ENCODE results near the gene ANXA6.
A peak's percentile ranks its signal among the peaks of the same experiment; 100 is the strongest.

Gene ANXA6

DNA sequence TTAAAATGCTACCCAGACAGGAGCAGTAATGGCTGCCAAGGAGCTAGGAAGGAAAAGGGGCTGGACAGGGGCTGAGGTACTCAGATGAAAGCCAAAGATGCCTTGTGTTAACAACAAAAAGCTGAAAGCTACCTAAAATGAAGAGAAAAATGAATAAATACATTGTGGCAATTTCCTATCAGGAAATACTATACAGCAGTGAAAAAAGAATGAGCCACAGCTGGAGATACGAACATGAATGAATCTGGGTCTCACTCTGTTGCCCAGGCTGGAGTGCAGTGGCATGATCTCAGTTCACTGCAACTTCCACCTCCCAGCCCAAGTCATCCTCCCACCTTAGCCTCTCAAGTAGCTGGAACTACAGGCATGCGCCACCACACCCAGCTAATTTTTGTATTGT lies 83.0 kb downstream of the ANXA6 start:
- TF ChIP-seq, protein P1, sequence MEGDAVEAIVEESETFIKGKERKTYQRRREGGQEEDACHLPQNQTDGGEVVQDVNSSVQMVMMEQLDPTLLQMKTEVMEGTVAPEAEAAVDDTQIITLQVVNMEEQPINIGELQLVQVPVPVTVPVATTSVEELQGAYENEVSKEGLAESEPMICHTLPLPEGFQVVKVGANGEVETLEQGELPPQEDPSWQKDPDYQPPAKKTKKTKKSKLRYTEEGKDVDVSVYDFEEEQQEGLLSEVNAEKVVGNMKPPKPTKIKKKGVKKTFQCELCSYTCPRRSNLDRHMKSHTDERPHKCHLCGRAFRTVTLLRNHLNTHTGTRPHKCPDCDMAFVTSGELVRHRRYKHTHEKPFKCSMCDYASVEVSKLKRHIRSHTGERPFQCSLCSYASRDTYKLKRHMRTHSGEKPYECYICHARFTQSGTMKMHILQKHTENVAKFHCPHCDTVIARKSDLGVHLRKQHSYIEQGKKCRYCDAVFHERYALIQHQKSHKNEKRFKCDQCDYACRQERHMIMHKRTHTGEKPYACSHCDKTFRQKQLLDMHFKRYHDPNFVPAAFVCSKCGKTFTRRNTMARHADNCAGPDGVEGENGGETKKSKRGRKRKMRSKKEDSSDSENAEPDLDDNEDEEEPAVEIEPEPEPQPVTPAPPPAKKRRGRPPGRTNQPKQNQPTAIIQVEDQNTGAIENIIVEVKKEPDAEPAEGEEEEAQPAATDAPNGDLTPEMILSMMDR (IDR thresholded peaks at IDR 0.05), result no peak
- H3K4me3 ChIP-seq, result no peak overlapping the region
- H3K27ac ChIP-seq, result no peak overlapping the region
- DNase-seq (ENCODE audit: low spot score), result no peak

DNA sequence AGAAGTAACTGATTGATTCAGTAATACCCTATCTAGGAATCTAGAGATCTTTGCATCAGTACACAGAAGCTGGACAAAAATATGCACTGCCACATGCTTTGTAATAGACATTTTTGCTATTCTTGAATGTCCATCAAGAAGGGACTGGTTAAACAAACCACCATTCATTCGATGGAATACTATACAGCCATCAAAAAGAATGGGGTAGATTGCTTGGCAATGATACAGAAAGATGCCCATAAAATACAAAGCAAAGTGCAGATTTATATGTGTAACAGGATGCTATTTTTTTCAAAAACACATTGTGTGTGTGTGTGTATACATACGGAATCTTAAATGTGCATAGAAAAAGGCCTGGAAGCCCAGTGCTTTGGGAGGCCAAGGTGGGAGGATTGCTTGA lies 84.3 kb downstream of the ANXA6 start:
- no peak for DNase-seq (ENCODE audit: low spot score)
- Histone ChIP-seq H3K27ac (no peak overlapping the region), H3K4me3 (no peak overlapping the region)
- TF ChIP-seq, protein P1 (IDR thresholded peaks at IDR 0.05), result no peak

DNA sequence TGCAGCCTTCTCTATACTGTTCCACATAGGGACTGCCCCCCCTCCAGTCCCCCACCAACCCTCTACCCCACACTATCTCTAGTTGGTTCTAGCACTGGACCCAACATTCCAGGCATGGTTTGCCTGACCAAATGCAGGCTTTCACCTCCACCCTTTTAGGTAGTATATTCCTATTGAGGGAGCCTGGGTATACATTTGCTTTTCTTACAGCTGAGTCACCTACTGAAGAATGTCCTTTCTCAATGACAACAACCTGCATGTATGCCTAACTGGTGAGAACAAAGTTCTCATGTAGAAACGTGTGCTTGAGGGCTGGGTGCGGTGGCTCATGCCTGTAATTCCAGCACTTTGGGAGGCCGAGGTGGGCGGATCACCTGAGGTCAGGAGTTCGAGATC lies 85.0 kb downstream of the ANXA6 start:
- TF ChIP-seq, protein P1 (IDR thresholded peaks at IDR 0.05), result no peak
- Histone ChIP-seq H3K27ac (peak overlapping the region in 1 of 2 donors; percentile 66), H3K4me3 (no peak overlapping the region)
- no peak for DNase-seq (ENCODE audit: low spot score)

DNA sequence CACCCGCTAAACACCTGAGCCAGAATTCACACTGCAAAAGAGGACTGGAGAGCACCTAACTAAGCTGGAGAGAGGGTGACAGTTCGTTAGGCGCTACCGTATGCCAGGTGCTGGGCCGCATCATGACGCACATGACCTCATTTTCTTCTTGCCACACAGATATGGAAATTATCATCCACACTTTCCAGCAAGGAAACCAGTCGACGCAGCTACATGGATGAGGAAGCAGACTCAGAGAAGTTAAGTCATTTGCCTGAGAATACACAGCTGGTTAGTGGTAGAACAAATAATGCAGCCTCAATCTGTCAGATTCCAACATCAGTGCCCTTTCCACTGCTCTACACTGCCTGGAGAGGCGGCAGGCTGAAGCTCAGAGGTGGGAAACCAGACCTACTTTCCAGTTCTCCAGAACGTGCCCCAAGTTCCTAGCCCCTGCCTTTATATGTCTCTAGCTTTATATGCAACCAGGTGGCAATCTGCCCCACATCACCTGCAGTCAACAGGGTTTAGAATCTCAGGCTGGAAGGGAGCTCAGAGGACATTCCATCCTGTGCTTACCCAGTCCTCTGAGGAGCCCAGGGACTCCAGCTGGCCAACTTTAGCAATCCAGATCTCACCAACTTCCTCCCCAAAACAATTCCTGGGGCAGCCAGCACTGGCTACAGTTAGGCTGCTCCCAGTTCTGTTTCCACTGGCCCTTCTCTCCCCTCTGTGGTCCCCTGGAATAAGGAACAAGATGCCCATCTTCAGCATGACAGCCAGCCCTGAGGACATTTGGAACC lies 85.5 kb downstream of the ANXA6 start:
- peak overlapping the region in 1 of 2 donors; percentile 66 for H3K27ac ChIP-seq
- TF ChIP-seq, protein P1 (IDR thresholded peaks at IDR 0.05), result no peak

DNA sequence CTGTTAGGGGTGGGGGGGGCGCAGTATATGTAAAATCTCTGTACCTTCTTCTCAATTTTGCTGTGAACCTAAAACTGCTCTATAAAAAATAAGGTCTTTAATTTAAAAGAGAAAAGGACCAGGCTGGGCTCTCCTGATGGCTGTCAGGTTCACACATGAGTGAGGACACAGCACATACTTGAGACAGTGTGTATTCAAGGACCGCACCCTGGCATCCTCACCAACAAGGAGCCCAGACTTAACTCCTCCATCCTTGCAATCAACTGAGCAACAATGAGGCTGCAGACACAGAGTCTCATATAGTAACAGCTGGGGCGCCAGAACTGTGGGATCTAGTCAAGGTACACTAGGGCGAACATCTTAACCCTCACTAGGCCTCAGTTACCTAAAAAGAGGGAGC lies 86.6 kb downstream of the ANXA6 start:
- TF ChIP-seq, protein P1 (IDR thresholded peaks at IDR 0.05), result no peak
- H3K4me3 ChIP-seq, result no peak overlapping the region
- H3K27ac ChIP-seq, result no peak overlapping the region
- DNase-seq (ENCODE audit: low spot score), result no peak

More for the DNA sequence above, 85.5 kb downstream of the ANXA6 start:
- no peak overlapping the region for H3K4me3 ChIP-seq
- no peak for DNase-seq (ENCODE audit: low spot score)

DNA sequence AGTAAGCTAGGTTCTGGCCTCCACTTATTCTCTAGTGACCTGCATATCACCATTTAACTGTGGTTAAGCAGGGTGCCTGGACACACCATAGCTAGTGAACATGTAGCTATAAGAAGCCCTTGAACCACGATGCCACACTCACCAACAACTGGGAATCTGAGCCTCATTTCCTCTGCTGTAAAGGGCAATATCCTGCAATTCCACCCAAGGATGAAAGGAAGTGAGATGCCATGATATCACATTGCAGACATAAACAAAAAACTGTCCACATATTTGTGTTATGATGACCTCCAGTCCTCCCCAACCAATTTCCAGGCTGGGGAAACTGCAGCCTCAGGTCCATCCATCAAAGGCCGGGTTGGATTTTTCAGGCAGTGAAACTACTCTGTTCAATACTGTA lies 87.1 kb downstream of the ANXA6 start:
- no peak overlapping the region for H3K27ac ChIP-seq
- DNase-seq (ENCODE audit: low spot score), result no peak
- no peak overlapping the region for H3K4me3 ChIP-seq
- TF ChIP-seq, protein P1 (IDR thresholded peaks at IDR 0.05), result no peak

Measured in coronary artery (tissue), 2 donors.